ENCODE results near the gene GK.

GRCh38 chrX:30607155-30607554, 46.1 kb upstream of the GK start:
- no peak for TF ChIP-seq CTCF (IDR thresholded peaks at IDR 0.05)
- TF ChIP-seq POLR2A (IDR thresholded peaks at IDR 0.05), result no peak
